ENCODE results near the gene VPS26B.
"Not testable (repeated sequence)": the region's sequence is repeated elsewhere in the genome, so short reads cannot be mapped to it uniquely, and the experiment has no call there.

The VPS26B gene

GRCh38 chr11:134181707-134182106 is 42.8 kb upstream of the VPS26B start:
- no peaks in the 10 kb centered on the region for H3K4me1 ChIP-seq (ENCODE audit: insufficient read depth, low read length)
- H3K9ac ChIP-seq (ENCODE audit: low read depth, low read length): no peak overlapping the region
- ATAC-seq (ENCODE audit: insufficient read depth, low read depth): no peak
- H3K27ac ChIP-seq (ENCODE audit: low read length): no peak overlapping the region
- H3K79me2 ChIP-seq (ENCODE audit: insufficient read depth, low read length): no peaks in the 10 kb centered on the region
- no peaks in the 10 kb centered on the region for H3K9me3 ChIP-seq (ENCODE audit: insufficient read depth, low read length, severe bottlenecking)
- H2AFZ ChIP-seq (ENCODE audit: low read depth, low read length): no peak overlapping the region
- H3K4me2 ChIP-seq (ENCODE audit: insufficient read depth, low read length): no peak overlapping the region
- peaks cover 3% of the 10 kb centered on the region; the same call in 1 of the 2 replicates for H4K20me1 ChIP-seq (ENCODE audit: insufficient read depth, low read length)
- no peaks in the 10 kb centered on the region for H3K27me3 ChIP-seq (ENCODE audit: insufficient read depth, low read length, poor library complexity)
- TF ChIP-seq EZH2 (IDR thresholded peaks at IDR 0.05; ENCODE audit: borderline replicate concordance, low read depth, low read length, severe bottlenecking) (no peak), CTCF (IDR thresholded peaks at IDR 0.05; ENCODE audit: borderline replicate concordance, extremely low read depth, low read length, poor library complexity, severe bottlenecking) (no peak)
- H3K4me3 ChIP-seq (ENCODE audit: low read depth in 1 of 2, low read length in 2 of 2): no peak overlapping the region
- H3K36me3 ChIP-seq (ENCODE audit: insufficient read depth, low read length): peaks cover 99% of the 10 kb centered on the region
- no peak for DNase-seq

GRCh38 chr11:134188092-134188491 is 36.4 kb upstream of the VPS26B start:
- not testable (repeated sequence) for H3K4me1 ChIP-seq (ENCODE audit: insufficient read depth, low read length); H3K4me3 ChIP-seq (ENCODE audit: low read depth in 1 of 2, low read length in 2 of 2); H3K27me3 ChIP-seq (ENCODE audit: insufficient read depth, low read length, poor library complexity); H3K79me2 ChIP-seq (ENCODE audit: insufficient read depth, low read length); H3K27ac ChIP-seq (ENCODE audit: low read length); H3K9me3 ChIP-seq (ENCODE audit: insufficient read depth, low read length, severe bottlenecking); H3K9ac ChIP-seq (ENCODE audit: low read depth, low read length); H2AFZ ChIP-seq (ENCODE audit: low read depth, low read length); ATAC-seq (ENCODE audit: insufficient read depth, low read depth); DNase-seq; H3K4me2 ChIP-seq (ENCODE audit: insufficient read depth, low read length); H4K20me1 ChIP-seq (ENCODE audit: insufficient read depth, low read length)
- H3K36me3 ChIP-seq (ENCODE audit: insufficient read depth, low read length): peaks cover 100% of the 10 kb centered on the region

- Histone ChIP-seq H2AFZ (ENCODE audit: low read depth, low read length) (no peak overlapping the region), H3K4me2 (ENCODE audit: insufficient read depth, low read length) (no peak overlapping the region), H3K27me3 (ENCODE audit: insufficient read depth, low read length, poor library complexity) (no peaks in the 10 kb centered on the region), H3K9ac (ENCODE audit: low read depth, low read length) (no peak overlapping the region), H3K27ac (ENCODE audit: low read length) (no peak overlapping the region), H4K20me1 (ENCODE audit: insufficient read depth, low read length) (peaks cover 7% of the 10 kb centered on the region; the same call in 1 of the 2 replicates), H3K36me3 (ENCODE audit: insufficient read depth, low read length) (peaks cover 95% of the 10 kb centered on the region), H3K4me1 (ENCODE audit: insufficient read depth, low read length) (no peaks in the 10 kb centered on the region), H3K9me3 (ENCODE audit: insufficient read depth, low read length, severe bottlenecking) (no peaks in the 10 kb centered on the region), H3K79me2 (ENCODE audit: insufficient read depth, low read length) (peaks cover 18% of the 10 kb centered on the region), H3K4me3 (ENCODE audit: low read depth in 1 of 2, low read length in 2 of 2) (no peak overlapping the region)
- ATAC-seq (ENCODE audit: insufficient read depth, low read depth) (no peak), DNase-seq (no peak)
- no peak for TF ChIP-seq CTCF (IDR thresholded peaks at IDR 0.05; ENCODE audit: borderline replicate concordance, extremely low read depth, low read length, poor library complexity, severe bottlenecking)
- TF ChIP-seq EZH2 (IDR thresholded peaks at IDR 0.05; ENCODE audit: borderline replicate concordance, low read depth, low read length, severe bottlenecking): no peak
Measured at GRCh38 chr11:134196756-134197155, 27.7 kb upstream of the VPS26B start.

GRCh38 chr11:134199531-134199930 is 24.9 kb upstream of the VPS26B start:
- no peak for TF ChIP-seq CTCF (IDR thresholded peaks at IDR 0.05; ENCODE audit: borderline replicate concordance, extremely low read depth, low read length, poor library complexity, severe bottlenecking)
- TF ChIP-seq EZH2 (IDR thresholded peaks at IDR 0.05; ENCODE audit: borderline replicate concordance, low read depth, low read length, severe bottlenecking): no peak
- H4K20me1 ChIP-seq (ENCODE audit: insufficient read depth, low read length): peaks cover 9% of the 10 kb centered on the region; the same call in 1 of the 2 replicates
- no peak overlapping the region for H3K27ac ChIP-seq (ENCODE audit: low read length)
- peaks cover 22% of the 10 kb centered on the region for H3K79me2 ChIP-seq (ENCODE audit: insufficient read depth, low read length)
- H3K27me3 ChIP-seq (ENCODE audit: insufficient read depth, low read length, poor library complexity): no peaks in the 10 kb centered on the region
- no peak overlapping the region for H3K4me3 ChIP-seq (ENCODE audit: low read depth in 1 of 2, low read length in 2 of 2)
- H2AFZ ChIP-seq (ENCODE audit: low read depth, low read length): no peak overlapping the region
- H3K9me3 ChIP-seq (ENCODE audit: insufficient read depth, low read length, severe bottlenecking): no peaks in the 10 kb centered on the region
- ATAC-seq (ENCODE audit: insufficient read depth, low read depth) (no peak), DNase-seq (no peak)
- no peak overlapping the region for H3K9ac ChIP-seq (ENCODE audit: low read depth, low read length)
- no peaks in the 10 kb centered on the region for H3K4me1 ChIP-seq (ENCODE audit: insufficient read depth, low read length)
- H3K4me2 ChIP-seq (ENCODE audit: insufficient read depth, low read length): no peak overlapping the region
- peaks cover 95% of the 10 kb centered on the region for H3K36me3 ChIP-seq (ENCODE audit: insufficient read depth, low read length)
